ENCODE results near the gene WNT11.

The WNT11 gene

DNA sequence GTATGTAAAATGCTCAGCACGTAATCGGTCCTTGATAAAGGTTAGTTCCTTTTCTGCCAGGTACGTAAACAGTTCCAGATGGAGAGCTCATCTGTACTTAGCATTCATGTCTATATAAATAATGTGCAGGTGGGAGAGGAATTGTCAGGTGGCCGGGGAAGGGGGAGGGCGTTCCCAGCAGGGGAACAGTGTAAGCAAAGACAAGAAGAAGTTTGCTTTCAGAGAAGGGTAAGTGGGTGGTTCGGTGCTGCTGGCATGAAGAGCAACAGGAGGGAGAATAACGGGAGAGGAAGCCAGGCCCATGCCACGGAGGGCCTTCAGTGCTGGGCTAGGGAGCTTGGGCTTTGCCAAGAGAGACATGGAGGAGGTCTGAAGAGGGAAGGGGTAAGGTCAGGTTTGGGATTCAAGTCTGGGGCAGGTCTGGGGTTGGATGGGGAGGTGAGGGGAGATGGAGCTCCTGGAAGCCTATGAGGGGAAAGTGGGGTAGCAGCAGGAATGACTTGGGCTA lies 11.4 kb upstream of the WNT11 start:
- no peak for DNase-seq

DNA sequence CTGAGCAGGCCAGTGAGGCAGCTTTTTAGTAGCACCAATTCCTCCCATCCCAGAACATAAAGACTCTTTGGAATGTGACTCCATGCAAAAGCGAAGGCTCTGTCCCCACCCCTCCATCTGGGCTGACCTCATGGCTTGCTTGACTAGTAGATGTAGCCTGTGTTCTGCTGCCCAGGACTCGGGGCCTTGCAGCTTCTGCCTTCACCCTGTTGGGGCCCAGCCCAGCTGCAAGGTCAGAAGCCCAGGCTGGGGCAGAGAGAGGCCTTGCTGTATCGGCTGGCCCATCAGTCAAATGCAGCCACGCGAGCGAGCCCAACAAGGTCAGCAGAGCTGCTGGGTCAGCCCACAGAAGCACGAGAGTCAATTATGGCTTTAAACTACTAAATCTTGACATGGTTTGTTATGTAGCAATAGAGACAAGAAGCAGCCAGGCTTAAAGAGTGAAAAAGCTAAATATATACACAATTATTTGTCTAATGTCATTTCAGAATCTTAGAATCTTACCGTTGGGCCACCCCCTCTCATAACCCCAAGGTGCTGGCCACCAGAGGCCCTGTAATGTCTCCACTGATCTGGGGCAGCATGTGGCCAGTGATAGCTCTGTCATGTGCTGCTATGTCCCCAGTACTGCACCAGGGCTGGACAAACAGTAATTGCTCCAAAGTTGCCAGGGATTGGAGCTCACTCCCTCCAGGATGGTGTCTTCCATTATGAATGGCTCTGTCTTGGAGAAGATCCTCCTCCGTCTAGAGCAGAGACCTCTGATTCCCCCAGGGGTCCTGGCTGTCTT lies 10.4 kb upstream of the WNT11 start:
- DNase-seq: no peak

DNA sequence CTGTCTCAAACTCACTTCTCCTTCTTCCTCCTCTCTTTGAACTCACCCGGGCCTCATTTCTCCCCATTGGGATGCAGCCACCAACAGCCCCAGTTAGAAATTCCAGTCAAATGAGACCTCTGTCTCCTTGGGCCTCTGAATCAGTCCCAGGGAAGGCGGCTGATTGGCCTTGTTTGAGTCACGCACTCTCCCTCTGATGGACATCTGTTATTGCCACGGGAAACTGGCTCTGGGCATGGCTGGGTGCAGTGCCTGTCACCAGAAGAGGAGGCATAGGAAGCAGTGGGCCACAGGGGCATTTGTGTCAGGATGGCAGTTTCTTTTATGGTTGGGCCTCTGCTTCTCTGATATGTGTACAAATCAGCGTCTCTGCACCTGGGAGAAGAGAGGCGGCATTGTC lies 9.6 kb upstream of the WNT11 start:
- DNase-seq: no peak

DNA sequence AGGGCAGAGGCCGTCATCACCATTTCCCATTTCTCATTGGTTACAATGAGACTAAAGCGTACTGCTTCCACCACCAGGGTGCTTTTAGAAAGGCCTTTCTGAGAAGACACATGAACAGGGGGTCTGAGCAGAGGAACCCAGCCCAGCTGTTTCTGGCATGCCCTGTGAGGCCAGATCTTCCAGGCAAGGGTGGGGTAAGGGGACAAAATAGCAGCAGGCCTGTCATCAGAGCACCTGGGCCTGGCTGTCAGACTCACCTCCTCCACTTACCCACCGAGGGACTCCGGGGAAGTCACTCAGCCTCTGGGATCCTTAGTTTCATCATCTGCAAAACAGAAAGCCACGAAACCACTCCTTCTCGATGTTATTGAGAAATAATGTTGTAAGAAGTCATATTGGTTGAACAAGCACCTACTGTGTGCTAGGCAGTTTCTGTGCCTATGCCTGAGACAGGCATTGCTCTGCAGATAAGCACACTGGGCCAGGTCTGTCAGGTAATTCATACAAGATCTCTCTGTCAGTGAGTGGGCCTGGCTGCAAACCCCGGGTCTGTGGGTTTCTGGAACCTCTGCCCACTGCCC lies 8.8 kb upstream of the WNT11 start:
- no peak for DNase-seq

DNA sequence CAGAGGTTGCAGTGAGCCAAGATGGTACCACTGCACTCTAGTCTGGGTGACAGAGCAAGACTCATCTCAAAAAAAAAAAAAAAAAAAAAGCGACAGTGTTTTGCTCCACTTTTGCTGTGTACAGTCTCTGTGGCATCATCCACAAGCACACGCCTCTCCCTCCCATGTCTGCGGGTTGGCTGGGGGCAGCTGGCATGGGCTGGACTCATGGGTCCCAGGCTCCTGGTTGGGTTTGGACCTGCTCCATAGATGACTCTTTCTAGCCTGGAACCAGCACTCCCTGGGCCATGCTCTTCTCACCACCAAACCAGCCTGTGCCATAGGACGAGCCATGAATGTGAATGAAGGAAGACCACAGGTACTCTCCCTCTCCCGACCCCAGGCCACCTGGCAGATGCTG lies 7.9 kb upstream of the WNT11 start:
- DNase-seq: no peak

DNA sequence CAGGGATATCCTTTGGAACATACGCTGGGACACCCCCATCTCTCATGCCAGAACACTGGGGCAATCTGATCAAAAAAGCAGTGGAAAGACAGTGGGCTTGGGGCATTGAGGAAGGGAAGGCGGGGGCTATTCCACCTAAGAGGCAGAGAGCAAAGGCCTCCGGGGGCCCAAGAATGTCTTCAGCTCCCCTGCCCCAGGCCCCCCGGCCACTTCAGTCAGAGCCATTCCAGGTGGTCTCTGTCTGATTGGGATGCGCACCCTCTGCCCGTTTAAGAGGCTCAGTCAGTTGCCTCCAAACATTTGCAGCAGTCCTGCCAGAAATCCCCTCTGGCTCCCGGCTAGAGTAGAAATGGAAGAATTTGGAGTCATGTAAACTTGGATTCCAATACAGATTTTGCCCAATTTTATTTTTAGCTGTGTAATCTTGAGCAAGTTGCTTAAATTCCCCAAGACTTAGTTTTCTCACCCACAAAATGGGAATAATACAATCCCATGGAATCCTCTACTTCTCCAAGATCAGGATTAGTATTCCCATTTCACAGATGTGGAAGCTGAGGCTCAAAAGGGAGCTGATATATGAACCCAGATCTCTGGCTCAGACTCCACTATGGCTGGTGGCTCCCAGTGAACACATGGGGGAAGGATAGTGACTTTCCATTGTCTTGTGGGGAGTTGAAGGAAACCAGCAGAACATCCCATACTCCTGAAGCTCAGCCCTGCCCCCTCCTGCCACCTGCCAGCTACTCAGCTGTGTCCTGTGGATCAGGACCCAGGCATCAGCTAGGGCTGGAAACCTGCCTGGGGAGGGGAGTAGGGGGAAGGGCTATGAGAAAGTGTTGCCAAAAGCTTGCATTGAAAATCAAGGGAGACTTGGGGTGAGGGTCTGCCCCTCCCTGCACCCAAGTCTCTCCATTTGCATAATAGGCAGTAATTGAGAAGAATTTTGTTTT lies 6.1 kb upstream of the WNT11 start:
- no peak for DNase-seq

DNA sequence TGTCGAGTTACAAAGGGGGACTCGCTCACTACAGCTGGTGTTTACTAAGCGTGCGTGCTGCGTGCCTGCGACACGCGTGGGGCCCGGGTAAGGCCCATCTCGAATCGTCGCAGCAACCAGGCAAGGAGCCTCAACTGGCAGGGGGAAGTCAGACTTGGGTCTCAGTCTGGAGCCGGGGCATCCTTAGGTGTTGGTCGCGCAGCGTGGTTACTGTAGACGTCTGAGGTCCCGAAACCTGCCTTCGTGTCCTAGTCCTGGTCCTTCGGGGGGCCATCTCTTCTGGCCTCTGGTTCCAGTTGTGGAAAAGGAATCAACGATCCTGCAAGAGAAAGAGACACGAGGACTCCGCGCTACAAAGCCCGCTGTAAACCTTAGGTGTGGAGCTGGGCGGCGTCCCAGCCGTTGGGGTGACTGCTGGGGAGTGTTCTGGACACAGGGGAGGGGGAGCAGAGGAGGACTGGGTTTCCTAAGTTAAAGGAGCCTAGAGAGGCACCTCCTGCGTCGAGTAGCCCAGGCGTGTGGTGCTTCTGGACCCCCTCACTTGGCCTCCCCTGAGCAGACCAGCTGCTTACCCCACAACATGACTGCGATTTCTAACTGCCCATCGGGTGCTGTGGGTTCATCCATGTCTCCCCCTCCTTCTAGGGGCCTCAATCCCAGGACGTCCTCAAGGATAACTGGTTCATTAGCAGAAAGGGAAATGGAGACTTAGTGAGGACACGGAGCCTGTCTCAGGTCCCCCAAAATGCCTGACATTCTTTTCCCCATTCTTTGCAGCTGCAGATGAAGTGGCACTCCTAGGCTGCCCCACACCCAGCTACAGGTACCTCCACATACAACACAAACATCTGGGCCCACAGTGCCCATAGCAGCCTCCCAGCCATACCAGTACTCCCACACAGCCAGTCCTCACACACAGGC lies 4.9 kb upstream of the WNT11 start:
- no peak for DNase-seq

DNA sequence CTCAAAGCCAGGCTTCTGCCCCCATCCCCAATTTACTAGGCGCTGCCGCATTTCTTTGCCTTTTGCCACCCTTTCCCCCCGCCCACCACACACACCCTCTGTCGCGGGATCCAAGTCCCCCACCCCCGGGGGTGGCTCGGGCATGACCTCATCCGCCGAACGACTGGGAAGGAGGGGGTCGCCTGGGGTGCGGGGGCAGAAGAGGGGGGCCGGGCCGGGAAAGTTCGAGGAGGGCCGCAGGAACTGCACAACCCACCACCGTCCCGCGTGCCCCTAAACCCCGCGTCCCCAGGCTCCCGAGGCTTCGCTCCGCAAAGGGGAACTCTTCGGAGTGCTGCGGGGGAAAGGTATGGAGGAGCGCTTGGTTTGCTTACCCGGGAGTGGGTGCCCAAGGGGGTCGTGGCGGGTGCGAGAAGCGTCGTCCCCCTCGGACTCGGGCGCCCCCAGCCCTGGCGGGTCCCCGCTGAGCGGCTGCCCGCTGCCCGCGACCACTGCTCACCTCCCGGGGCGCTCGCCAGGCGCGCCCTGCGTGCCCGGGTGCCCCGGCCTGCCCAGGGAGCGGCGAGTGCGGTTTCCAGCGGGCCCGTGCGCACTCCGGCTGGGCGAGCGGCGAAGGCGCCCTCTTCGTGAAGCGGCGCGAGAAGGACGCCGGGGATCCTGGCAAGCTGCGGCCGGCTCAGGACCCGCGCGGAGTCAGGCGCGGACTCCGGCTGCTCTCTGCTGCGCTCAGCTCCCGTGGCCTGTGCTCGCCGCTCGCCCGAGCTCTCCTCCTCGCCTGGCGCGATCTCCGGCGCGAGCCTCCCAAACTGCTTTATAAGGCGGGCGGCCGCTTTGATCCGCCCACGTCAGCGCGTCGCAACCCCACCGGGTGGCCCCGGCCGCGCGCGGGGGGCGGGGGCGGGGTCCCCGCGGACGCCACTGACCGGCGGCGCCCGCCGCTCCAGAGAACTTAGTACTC lies 4.0 kb upstream of the WNT11 start:
- peak; percentile 85 for DNase-seq

DNA sequence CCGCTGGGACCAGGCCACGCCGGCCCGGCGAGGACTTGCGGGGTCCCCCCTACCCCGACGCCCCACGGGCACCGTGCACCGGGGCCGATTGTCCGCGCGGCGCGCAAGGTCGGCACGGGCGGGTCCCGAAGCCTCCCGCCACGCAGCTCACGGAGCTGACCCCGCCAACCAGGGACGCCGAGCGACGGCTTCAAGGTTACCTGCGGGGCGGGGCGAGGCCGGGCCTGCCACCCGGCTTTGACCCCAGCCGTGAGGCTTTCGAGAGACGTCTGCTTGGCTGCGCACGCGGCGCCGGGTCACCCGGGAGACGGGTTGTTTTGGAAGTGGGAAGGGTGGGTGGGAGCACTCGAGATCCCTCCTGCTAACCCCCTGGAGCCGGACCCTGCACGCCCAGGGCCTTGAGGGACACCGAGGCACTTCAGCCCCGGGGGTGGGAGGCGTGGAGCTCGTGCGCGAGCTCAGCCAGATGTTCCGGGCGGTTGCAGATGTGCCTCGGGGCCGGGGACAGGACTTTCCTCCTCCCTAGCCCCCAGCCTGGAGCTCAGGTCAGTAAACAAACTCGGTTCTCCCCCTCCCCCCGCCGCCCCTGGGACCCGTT lies 3.2 kb upstream of the WNT11 start:
- DNase-seq: no peak

DNA sequence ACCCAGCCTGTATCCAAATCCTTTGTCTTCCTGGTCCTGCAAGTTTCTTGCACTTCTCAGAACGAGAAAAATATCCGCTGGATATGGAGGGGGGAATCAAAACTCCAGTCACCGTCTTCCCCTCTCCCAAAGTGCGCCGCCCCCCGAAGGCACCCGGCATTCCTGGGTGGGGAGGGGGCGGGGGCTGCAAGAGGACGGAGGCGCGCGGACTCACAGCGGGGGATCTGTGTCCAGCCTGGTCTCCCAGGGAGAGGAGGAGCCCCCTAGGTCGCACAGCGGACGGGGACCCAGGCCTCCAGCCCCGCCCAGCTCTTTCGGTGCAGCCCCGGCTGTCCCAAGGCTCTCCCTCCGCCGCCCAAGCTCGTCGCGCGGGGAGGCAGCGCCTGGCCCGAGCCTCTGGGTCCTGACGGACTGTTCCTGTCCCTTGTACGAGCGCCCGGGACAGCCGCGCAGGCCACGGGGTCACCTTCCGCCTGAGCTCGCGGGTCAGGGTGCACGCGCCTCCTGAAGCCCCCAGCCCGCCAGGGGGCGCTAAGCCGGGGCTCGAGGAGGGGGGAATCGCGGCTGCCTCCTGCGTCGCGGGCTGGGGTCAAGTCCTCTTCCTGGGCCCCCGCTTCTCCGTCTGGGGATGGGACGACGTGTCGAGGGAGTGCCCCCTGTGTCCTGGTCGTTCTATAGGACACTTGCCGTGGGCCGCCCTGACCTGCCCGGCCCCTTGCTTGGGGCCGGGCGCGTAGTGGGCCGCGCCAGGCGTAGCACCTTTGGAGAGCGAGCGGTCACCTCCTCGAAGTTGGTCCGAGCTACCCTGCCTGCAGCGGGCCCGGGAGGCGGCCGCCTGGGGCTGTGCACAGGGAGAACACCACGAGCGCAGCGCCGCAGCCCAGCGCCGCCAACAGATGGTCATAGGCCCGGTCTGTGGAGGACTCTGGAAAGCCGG lies 2.4 kb upstream of the WNT11 start:
- peak; percentile 87 for DNase-seq

DNA sequence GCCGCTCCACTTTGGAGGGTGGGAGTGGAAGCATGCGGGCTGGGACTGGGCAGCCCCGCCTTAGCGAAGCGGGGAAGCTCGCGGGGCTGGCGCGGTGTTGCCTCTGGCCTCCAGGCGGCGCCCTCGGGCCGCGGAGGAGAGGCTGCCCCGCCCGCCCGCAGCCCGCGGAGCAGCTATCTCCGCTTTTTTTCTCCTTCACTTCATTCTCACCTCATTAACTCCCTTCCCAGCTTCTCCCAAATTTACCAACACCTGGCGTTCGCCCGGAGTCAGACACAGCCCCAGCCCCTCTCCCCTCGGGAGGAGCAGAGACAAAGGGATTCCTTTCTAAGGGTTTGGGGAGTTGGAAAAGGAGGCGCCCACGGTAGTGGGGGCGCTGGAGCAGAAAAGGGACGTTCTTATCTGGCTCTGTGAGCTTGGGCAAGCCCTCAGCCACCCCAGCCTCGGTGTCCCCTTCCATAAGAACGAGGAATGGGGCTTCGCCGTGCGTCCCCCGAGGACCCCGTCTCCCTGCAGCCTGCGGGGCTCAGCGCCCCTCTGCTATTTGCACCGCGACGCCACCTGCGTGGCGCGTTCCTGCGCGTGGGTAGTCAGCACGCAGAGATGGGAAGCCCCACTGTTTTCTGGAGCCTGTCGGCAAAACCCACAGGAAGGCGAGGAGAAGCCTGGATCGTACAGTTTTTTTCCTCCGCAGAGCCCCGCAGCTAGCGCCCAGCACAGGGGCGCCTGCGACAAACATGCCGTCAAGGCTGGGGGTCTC lies 1.5 kb upstream of the WNT11 start:
- peak; percentile 88 for DNase-seq

DNA sequence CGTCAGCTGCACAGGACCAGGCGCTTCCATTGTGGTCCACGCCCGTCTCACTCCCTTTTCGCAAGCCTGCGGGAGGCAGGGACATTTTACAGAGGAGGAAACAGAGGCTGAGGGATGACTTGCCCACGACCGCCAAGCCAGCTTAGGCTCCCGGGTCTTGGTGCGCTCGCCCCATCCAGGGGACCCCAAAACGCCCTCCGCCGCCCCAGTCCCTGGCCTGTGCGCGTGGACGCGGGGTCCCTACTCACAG lies 300 bp downstream of the WNT11 start:
- no peak for DNase-seq

DNA sequence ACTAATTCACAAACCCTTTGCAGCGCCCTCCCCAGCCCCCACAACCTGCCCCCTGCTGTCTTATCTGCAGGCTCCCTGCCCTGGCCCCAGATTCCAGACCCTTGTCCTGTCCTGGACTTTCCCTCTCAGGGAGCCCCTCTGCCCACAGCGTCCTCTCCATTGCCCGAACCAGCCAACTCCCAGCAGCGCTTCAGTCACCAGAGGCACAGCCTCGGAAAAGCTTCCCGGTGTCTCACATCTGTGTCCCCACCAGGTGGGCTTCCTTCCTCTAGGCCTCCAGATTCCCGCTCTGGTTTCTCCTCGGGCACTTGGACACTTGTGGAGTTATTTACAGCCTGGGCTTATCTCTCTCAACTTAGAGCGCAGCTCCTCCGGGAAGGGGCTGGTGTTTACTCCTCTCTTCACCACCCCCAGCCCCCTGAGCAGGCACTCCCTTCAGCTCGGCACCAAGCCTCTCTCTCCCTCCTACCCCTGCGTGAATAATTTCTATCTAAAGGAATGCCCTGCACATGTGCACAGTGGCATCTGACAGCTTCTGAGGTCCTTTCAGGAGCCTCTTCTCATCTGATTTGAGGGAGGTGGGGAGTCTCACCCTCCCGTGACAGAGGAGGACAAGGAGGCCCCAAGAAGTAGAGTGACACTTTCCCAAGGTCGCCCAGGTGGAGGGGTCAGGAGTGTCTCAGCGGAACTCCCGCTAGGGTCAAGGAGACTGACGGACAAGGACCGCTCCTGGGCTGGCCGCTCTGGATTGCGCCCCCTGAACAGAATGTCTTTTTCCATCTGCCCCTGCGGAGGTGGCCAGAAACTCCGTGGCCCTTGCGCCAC lies 838 bp downstream of the WNT11 start:
- DNase-seq: no peak

DNA sequence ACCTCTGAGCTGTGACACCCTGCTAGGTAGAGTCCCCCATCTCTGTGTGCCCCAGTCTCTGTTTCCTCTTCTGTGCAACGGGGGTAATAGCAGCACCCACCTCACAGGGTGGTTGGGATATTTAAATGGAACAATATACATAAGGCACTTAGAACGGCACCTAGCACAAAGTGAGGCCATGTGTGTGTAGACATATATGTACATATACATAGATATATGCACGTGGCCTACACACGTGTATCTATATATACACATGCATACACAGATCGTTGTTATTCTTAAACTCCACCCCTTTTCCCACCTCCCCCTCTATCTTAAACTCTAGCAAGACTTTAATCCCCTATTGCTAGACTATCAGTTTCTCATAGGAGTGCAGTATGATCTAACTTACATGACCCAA lies 2.4 kb downstream of the WNT11 start:
- no peak for DNase-seq

DNA sequence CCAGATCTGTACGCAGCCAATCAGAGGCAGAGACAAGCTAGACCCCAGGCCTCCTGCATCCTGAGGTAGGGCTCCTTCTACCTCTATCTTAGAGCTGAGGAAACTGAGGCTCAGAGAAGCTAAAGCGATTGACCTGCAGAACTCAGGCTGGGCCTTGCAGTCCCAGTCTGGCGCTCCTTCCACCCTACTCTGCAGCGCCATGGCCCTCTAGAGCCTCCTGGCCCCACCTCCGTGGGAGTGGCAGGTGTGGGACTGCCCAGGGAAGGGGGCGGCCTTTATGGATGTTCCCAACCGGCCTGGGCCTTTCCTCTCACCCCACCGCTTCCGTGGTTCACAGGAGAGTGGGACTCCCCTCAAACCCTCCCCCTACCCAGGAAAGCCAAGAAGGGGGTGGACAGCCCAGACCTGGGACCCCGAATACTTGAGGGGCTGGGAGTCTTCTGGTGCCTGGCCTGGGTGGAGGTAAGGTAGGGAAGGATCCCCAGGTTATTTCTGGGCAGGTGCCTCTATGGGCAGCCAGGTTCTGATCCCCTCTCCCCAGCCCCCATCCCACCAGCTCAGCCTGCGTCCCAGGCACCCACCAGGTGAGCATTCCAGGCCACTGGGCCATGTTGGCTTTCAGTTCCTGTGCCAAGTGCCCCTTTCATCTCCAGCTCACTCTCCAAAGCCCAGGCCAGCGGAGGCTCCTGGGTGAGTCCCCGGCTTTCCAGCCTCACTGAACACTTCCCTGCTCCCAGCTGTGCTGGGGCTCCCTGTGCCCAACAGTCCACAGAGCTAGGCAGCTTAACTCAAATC lies 3.0 kb downstream of the WNT11 start:
- no peak for DNase-seq

DNA sequence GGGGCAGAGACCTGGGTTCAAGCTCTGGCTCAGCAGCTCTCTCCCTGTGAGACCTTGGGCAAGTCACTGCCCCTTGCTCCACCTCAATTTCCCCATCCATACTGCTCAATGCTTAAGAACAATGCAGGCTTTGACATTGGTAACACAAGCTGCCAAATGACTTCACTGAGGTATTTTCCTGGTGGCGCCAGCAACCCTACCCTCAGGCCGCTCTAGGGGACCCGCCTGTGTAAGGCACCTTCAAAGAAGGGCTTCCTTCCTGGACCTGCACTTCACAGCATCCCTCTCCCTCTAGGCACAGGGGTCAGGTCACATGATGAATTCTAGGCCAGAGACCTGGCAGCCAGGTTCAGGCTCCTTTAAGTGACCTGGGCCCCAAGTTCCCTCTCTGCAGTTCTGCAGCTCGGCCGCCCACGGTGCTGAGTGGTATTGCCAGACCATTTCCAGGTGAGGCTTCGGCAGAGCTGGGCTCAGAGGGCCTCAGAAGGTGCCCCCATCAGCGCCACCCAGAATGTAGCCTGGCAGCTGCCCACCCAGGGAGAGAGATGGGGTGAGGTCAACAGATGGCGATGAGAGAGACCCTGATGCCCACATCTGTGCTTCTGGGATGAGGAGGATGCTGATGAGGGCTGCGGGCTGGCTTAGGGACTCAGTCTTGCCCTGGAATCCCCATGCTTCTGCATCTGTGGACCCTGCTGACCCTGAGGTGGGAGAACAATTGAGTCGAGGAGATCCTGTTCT lies 4.5 kb downstream of the WNT11 start:
- DNase-seq: no peak

DNA sequence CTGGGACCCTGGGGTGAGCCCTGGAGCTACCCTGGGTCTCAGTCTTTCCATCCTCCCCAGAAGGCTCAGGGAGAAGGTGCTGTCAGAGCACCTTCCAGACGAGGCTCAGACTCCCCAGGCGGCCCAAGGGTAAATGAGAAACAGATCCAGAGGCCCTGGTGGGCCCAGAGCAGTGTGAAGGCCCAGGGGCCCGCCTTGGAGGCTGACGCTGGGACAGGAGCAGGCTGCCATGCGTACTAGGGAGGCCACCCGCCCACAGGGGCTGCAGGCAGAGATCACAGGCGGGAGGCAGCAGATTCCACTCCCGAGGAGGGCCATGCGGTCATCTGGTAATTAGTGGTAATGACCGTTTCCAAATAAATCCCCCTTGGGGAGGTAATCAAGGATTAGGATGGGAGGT lies 5.2 kb downstream of the WNT11 start:
- no peak for DNase-seq

All from right forelimb (tissue), 1 donor.